ENCODE data around the gene TNFSF13.
"Not testable (repeated sequence)": the region's sequence is repeated elsewhere in the genome, so short reads cannot be mapped to it uniquely, and the experiment has no call there.

The TNFSF13 gene

GRCh38 chr17:7591596-7591995, 33.0 kb downstream of the TNFSF13 start:
- DNase-seq (ENCODE audit: low spot score), result no peak

GRCh38 chr17:7592422-7593021, 34.0 kb downstream of the TNFSF13 start:
- DNase-seq (ENCODE audit: low spot score), result no peak

GRCh38 chr17:7593296-7593695, 34.7 kb downstream of the TNFSF13 start:
- DNase-seq (ENCODE audit: low spot score), result no peak

- not testable (repeated sequence) for DNase-seq (ENCODE audit: low spot score)
Measured at GRCh38 chr17:7597561-7597960, 39.0 kb downstream of the TNFSF13 start.

DNA sequence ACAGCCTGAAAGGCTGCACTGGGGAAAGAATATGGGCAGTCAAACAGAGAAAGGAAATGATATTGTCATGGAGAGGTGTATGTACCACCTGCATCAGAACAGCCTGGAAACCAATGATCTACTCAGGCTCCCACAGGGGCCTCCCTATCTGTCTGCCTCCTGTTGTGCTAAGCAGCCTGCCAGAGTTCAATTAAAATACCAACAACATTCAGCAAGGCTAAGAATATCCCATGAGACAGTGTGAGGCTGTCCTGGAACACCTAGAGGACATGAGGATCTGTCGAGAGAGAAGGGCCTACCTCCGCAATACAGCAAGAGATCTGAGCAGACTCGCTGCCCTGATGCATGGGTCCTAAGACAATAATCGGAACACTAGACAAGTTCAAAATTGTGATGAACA, 47.7 kb downstream of the TNFSF13 start:
- DNase-seq (ENCODE audit: low spot score), result no peak

DNA sequence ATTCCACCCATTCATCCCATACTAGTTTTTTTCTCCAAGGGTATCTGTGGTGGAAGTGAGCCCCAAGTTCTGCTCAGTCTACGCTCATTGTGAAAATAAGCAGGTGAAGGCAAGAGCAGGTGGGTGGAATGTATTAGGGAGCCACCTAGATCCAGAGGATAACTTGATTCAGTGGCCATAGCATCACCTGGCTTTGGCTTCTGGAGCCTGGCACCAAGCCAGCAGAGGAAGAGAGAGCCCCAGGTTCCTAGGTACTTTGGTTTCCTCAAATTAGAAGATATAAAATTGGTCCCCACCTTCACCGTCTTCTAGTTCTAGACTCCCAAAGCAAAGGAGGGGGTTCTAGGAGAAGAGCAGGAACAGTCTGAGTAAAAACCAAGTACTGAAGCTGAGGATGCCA, 52.1 kb downstream of the TNFSF13 start:
- DNase-seq (ENCODE audit: low spot score), result no peak
